K562 (cell line): Measurements from ENCODE around the gene UBE2E3. TPM values are rescaled to one million over a fixed set of nuclear protein-coding genes. Genes with fewer than 3 reads are reported as not detected.

ENCODE experiments used
- ATAC-seq: fragments of 200-7000 bp; cut with Tn5 transposase; 3 replicates; pipeline ENCODE4 v1.9.1; 2020; ENCODE audit warnings: moderate library complexity
- BruUV-seq: library from RNA; stranded (reverse); fragments of 400-500 nt; replicated peaks from 2 replicates; lab custom pipeline; 2021; lab: Mats Ljungman, UMichigan
- CTCF ChIA-PET: fragments of 300-600 bp; formaldehyde crosslinking; extraction: SDS; loops from one replicate; lab custom pipeline; 2021; ENCODE audit warnings: low intra/inter-chr PET ratio; lab: Yijun Ruan, JAX
- POLR2A ChIA-PET: fragments of 300-600, 350-650 bp; sonication (Branson Sonifier 250); formaldehyde crosslinking; extraction: SDS; loops from one replicate; lab custom pipeline; 2021; ENCODE audit warnings: antibody characterized with exemption, inconsistent platforms; lab: Yijun Ruan, JAX
- DNase-seq, 4 experiments: peaks; one replicate each; pipeline versions ENCODE4 v3.0.0 to v3.0.0-alpha.2; 2011 to 2018; ENCODE audit warnings: low spot score in 3 of 4, mixed read lengths in 3 of 4; ENCODE audit errors: extremely low read depth in 1 of 4
- FAIRE-seq: peaks from 2 replicates; lab custom pipeline; 2011; peaks lifted over from hg19 to GRCh38; lab: Jason Lieb, UNC
- H2AFZ ChIP-seq: 2 replicates; pipeline ENCODE4 v1.6.0; 2011; ENCODE audit warnings: low read depth, low read length, control low read depth, inconsistent platforms
- H3K27ac ChIP-seq: fragments of 200-600 bp; 3 replicates; pipeline ENCODE4 v1.8.0; 2011; ENCODE audit warnings: low read depth, mild to moderate bottlenecking, control low read depth, inconsistent platforms, low read length, moderate library complexity, mixed read lengths; ENCODE audit errors: extremely low read depth
- H3K27me3 ChIP-seq, 2 experiments: fragments of 300-600 bp in 1 of 2; 2 replicates in 1 of 2; 3 replicates in 1 of 2; pipeline versions ENCODE4 v1.6.0 to v1.8.0; 2011; ENCODE audit warnings: inconsistent platforms in 2 of 2, low read length in 2 of 2, mild to moderate bottlenecking in 1 of 2, mixed read lengths in 1 of 2, moderate library complexity in 1 of 2; ENCODE audit not compliant: control insufficient read depth in 2 of 2, insufficient read depth in 2 of 2
- H3K36me3 ChIP-seq: fragments of 300-600 bp; 3 replicates; pipeline ENCODE4 v1.8.0; 2011; ENCODE audit warnings: mild to moderate bottlenecking, low read length, inconsistent platforms; ENCODE audit not compliant: control insufficient read depth, insufficient read depth
- H3K4me1 ChIP-seq, 2 experiments: fragments of 200-600 bp in 1 of 2; replicated peaks in 1 of 2; 2 replicates in 1 of 2; 3 replicates in 1 of 2; pipeline versions ENCODE4 v1.5.1 to v1.8.0; 2011; ENCODE audit warnings: inconsistent platforms in 2 of 2, low read length in 2 of 2, mild to moderate bottlenecking in 1 of 2, mixed read lengths in 1 of 2, moderate library complexity in 1 of 2; ENCODE audit not compliant: control insufficient read depth in 2 of 2, insufficient read depth in 2 of 2
- H3K4me2 ChIP-seq: 2 replicates; pipeline ENCODE4 v1.6.1; 2011; ENCODE audit warnings: low read length, control low read depth, inconsistent platforms, mixed read lengths; ENCODE audit not compliant: insufficient read depth
- H3K4me3 ChIP-seq: fragments of 200-600 bp; sonication (generic), shearing (Covaris generic); 2 replicates; pipeline ENCODE4 v1.5.1; 2016; ENCODE audit warnings: control low read depth, inconsistent platforms
- H3K79me2 ChIP-seq: fragments of 200-600 bp; 3 replicates; pipeline ENCODE4 v1.8.0; 2011; ENCODE audit warnings: low read length, inconsistent platforms; ENCODE audit not compliant: control insufficient read depth, insufficient read depth
- H3K9ac ChIP-seq, 2 experiments: 2 replicates each; pipeline versions ENCODE4 v1.6.0 to v1.6.1; 2011; ENCODE audit warnings: low read depth in 2 of 2, low read length in 2 of 2, control low read depth in 1 of 2, inconsistent platforms in 1 of 2, mild to moderate bottlenecking in 1 of 2, mixed read lengths in 1 of 2; ENCODE audit not compliant: insufficient read depth in 1 of 2
- H3K9me1 ChIP-seq: one replicate; pipeline ENCODE4 v1.6.0; 2011; ENCODE audit warnings: inconsistent platforms, mild to moderate bottlenecking, low read length, moderate library complexity; ENCODE audit not compliant: control insufficient read depth, insufficient read depth
- H3K9me3 ChIP-seq: replicated peaks from 2 replicates; pipeline ENCODE4 v1.5.1; 2011; ENCODE audit warnings: low read depth, low read length, inconsistent platforms; ENCODE audit not compliant: control insufficient read depth, insufficient read depth
- H4K20me1 ChIP-seq: replicated peaks from 2 replicates; pipeline ENCODE4 v1.6.1; 2011; ENCODE audit warnings: low read length, inconsistent platforms, mixed read lengths; ENCODE audit not compliant: control insufficient read depth, insufficient read depth
- MAFF ChIP-seq: IDR thresholded peaks from 2 replicates; pipeline ENCODE4 v1.6.1; 2012; ENCODE audit warnings: low read length, improper control_type of control experiment
- NFRKB ChIP-seq: fragments of 450-650 bp; IDR thresholded peaks from 2 replicates; pipeline ENCODE4 v1.6.1; 2016; ENCODE audit warnings: low read depth
- SNIP1 ChIP-seq: fragments of 450-650 bp; IDR thresholded peaks from 2 replicates; pipeline ENCODE4 v1.7.1; 2017; ENCODE audit warnings: low read depth, mild to moderate bottlenecking
- TBP ChIP-seq: optimal IDR thresholded peaks from 2 replicates; pipeline ENCODE3; 2011; ENCODE audit warnings: low read depth, low read length, improper control_type of control experiment
- ZBTB5 ChIP-seq: fragments of 450-650 bp; IDR thresholded peaks from 2 replicates; pipeline ENCODE4 v1.6.1; 2017; ENCODE audit warnings: antibody characterized with exemption
- ZC3H8 ChIP-seq: fragments of 450-650 bp; IDR thresholded peaks from 2 replicates; pipeline ENCODE4 v1.6.1; 2017
- ZNF586 ChIP-seq: fragments of 450-650 bp; formaldehyde crosslinking; conservative IDR thresholded peaks from 2 replicates; pipeline ENCODE4 v1.4.0; 2020; ENCODE audit warnings: mild to moderate bottlenecking, moderate library complexity
- in situ Hi-C: fragments of 300-500 bp; cut with MboI; formaldehyde crosslinking; loops from 4 replicates; pipeline ENCODE4 v1.15.0; 2018; ENCODE audit warnings: inconsistent platforms, mixed read lengths
- intact Hi-C: fragments of 100-400 bp; cut with micrococcal nuclease; formaldehyde crosslinking; loops from 2 replicates; pipeline ENCODE4 v1.14.2; 2022
- polyA plus RNA-seq, 8 experiments: library from polyadenylated mRNA; depleted of rRNA in 4 of 8; stranded (reverse) in 5 of 8; unstranded in 3 of 8; fragments of >200 nt; fragmentation: Nextera tagmentation in 2 of 8; fragmentation: Illumina TruSeq in 1 of 8; extraction: Ambion mirVana in 2 of 8; extraction: Trizol in 1 of 8; gene quantifications; 2 replicates each; pipeline versions ENCODE4 v1.2.1 to v1.2.3, GENCODE V29; 2011 to 2014; ENCODE audit warnings: inconsistent platforms in 1 of 8, missing spikeins in 1 of 8
- total RNA-seq, 7 experiments: library from RNA; depleted of rRNA in 6 of 7; stranded (reverse); fragments of >200 nt in 6 of 7; fragmentation: Illumina TruSeq in 2 of 7; extraction: Trizol in 2 of 7; gene quantifications; 2 replicates each; pipeline versions ENCODE4 v1.2.1 to v1.2.3, GENCODE V29; 2011 to 2021; ENCODE audit warnings: low replicate concordance in 1 of 7

Gene UBE2E3
- total and polyA plus RNA-seq, 9 of the 15 experiments (the other 6 are each of a cell fraction or from before 2014, with no cell fraction given), result 58.2 to 173 (median 78.0) TPM

DNA sequence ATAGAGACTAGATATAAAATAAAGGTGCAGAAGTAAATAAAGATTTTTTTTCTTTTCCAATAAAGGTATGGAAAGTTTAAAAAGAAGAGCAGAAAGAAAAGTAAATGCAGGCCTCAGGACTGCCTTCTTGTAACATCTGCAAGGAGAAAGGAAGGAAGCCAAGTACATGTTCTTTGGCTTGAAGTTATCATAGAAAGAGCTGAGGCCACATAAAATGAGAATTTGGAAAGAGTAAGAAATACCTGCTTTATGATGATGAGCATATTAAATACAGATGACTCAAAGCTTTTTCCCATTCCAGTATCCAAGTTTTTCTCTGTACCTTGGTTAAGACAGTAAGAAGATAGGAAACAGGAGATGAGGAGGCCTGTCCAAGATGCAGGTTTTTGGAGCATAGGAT lies 25.3 kb upstream of the UBE2E3 start:
- Histone ChIP-seq H3K36me3 (no peaks in the 10 kb centered on the region), H3K4me3 (no peak overlapping the region), H2AFZ (no peak overlapping the region), H3K9me3 (no peaks in the 10 kb centered on the region), H4K20me1 (no peaks in the 10 kb centered on the region), H3K4me2 (no peak overlapping the region), H3K79me2 (no peaks in the 10 kb centered on the region), H3K4me1 (no peaks in the 10 kb centered on the region), H3K27ac (no peak overlapping the region), H3K9ac (no peak overlapping the region), H3K27me3 (no peaks in the 10 kb centered on the region), H3K9me1 (no peaks in the 10 kb centered on the region)
- no TSS peak for BruUV-seq
- FAIRE-seq (no peak), ATAC-seq (no peak), DNase-seq (no peak)
- POLR2A ChIA-PET, result interaction anchor here (1.0 kb wide), 1 partner anchor 23 kb away, joined by 5 read pairs; no protein-coding TSS in a partner anchor
- TF ChIP-seq ZNF586 (CRISPR knock-in tag) (no peak), ZBTB5 (no peak), SNIP1 (no peak), MAFF (no peak), NFRKB (no peak), TBP (no peak), ZC3H8 (no peak)
- CTCF ChIA-PET, result no interaction called here
- intact Hi-C loops (no loop called here), in situ Hi-C loops (no loop called here)
